ENCODE data around the gene CPT2.

DNA sequence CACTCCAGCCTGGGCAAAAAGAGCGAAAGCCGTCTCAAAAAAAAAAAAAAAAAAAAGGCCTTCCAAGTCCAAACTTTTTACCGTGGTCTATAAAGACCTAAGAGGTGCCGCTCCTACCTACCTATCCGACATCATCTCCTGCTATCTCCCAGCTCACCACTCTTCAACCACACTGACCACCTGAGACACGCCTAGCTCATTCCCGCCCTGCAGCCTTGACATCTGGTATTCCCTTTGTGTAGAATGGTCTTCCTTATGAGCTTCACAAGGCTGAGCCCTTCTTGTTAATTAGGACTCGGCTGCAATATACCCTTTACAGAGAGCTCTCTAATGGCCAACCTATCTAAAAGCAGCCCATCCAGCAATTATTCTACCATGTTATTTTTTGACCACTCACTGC lies 41.0 kb downstream of the CPT2 start:
- TF ChIP-seq, protein P1, sequence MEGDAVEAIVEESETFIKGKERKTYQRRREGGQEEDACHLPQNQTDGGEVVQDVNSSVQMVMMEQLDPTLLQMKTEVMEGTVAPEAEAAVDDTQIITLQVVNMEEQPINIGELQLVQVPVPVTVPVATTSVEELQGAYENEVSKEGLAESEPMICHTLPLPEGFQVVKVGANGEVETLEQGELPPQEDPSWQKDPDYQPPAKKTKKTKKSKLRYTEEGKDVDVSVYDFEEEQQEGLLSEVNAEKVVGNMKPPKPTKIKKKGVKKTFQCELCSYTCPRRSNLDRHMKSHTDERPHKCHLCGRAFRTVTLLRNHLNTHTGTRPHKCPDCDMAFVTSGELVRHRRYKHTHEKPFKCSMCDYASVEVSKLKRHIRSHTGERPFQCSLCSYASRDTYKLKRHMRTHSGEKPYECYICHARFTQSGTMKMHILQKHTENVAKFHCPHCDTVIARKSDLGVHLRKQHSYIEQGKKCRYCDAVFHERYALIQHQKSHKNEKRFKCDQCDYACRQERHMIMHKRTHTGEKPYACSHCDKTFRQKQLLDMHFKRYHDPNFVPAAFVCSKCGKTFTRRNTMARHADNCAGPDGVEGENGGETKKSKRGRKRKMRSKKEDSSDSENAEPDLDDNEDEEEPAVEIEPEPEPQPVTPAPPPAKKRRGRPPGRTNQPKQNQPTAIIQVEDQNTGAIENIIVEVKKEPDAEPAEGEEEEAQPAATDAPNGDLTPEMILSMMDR (IDR thresholded peaks at IDR 0.05) = no peak
- TF ChIP-seq CBX2 (IDR thresholded peaks at IDR 0.05; ENCODE audit: borderline replicate concordance, low read depth) (no peak), EP300 (IDR thresholded peaks at IDR 0.05) (no peak), POLR2AphosphoS2 (conservative IDR thresholded peaks at IDR 0.05; ENCODE audit: low read length) (no peak), SMC3 (IDR thresholded peaks at IDR 0.05) (no peak), POLR2A (IDR thresholded peaks at IDR 0.05; ENCODE audit: low read length) (no peak), CHD4 (IDR thresholded peaks at IDR 0.05; ENCODE audit: borderline replicate concordance) (no peak), CBX8 (IDR thresholded peaks at IDR 0.05) (no peak)

All from A549 (cell line).